ENCODE data around the gene HSPB6. TPM values are rescaled to one million over a fixed set of nuclear protein-coding genes. Genes with fewer than 3 reads are reported as not detected.

HSPB6 gene
- total RNA-seq, 1 donor, result 297 TPM

- H3K4me3 ChIP-seq (ENCODE audit: low read depth, low read length), result no peak overlapping the region
- TF ChIP-seq CTCF (IDR thresholded peaks at IDR 0.05; ENCODE audit: insufficient read depth, low read length), result no peak
- DNase-seq (ENCODE audit: low read depth), result no peak
Measured at GRCh38 chr19:35722461-35722860, 34.4 kb downstream of the HSPB6 start.

- TF ChIP-seq CTCF (IDR thresholded peaks at IDR 0.05; ENCODE audit: insufficient read depth, low read length), result no peak
- H3K4me3 ChIP-seq (ENCODE audit: low read depth, low read length), result no peak overlapping the region
- DNase-seq (ENCODE audit: low read depth), result no peak
Measured at GRCh38 chr19:35721374-35721773, 35.5 kb downstream of the HSPB6 start.

- H3K4me3 ChIP-seq (ENCODE audit: low read depth, low read length), result no peak overlapping the region
- TF ChIP-seq CTCF (IDR thresholded peaks at IDR 0.05; ENCODE audit: insufficient read depth, low read length), result no peak
- no peak for DNase-seq (ENCODE audit: low read depth)
Measured at GRCh38 chr19:35720648-35721047, 36.2 kb downstream of the HSPB6 start.

- DNase-seq (ENCODE audit: low read depth), result no peak
- no peak for TF ChIP-seq CTCF (IDR thresholded peaks at IDR 0.05; ENCODE audit: insufficient read depth, low read length)
- H3K4me3 ChIP-seq (ENCODE audit: low read depth, low read length), result no peak overlapping the region
Measured at GRCh38 chr19:35720163-35720524, 36.7 kb downstream of the HSPB6 start.

- no peak for TF ChIP-seq CTCF (IDR thresholded peaks at IDR 0.05; ENCODE audit: insufficient read depth, low read length)
- H3K4me3 ChIP-seq (ENCODE audit: low read depth, low read length), result peak overlapping the region; percentile 87
- DNase-seq (ENCODE audit: low read depth), result no peak
Measured at GRCh38 chr19:35719402-35720162, 37.2 kb downstream of the HSPB6 start.

GRCh38 chr19:35718345-35719041 lies 38.3 kb downstream of the HSPB6 start:
- peak overlapping the region; percentile 87 for H3K4me3 ChIP-seq (ENCODE audit: low read depth, low read length)
- no peak for DNase-seq (ENCODE audit: low read depth)
- TF ChIP-seq CTCF (IDR thresholded peaks at IDR 0.05; ENCODE audit: insufficient read depth, low read length), result no peak
